AG10803 (cell line): ENCODE results near the gene TOMM34.

Experiments used
- DNase-seq: peaks from one replicate; pipeline ENCODE4 v3.0.0; 2010; ENCODE audit warnings: low read depth
- H3K4me3 ChIP-seq: 2 replicates; pipeline ENCODE4 v1.5.1; 2011; ENCODE audit warnings: mild to moderate bottlenecking, low read length, control low read depth
- TF ChIP-seq, protein P1 (sequence below): conservative IDR thresholded peaks from 2 replicates; pipeline ENCODE4 v1.5.1; 2011; ENCODE audit warnings: mild to moderate bottlenecking, low read length, control low read depth, inconsistent platforms

The TOMM34 gene

DNA sequence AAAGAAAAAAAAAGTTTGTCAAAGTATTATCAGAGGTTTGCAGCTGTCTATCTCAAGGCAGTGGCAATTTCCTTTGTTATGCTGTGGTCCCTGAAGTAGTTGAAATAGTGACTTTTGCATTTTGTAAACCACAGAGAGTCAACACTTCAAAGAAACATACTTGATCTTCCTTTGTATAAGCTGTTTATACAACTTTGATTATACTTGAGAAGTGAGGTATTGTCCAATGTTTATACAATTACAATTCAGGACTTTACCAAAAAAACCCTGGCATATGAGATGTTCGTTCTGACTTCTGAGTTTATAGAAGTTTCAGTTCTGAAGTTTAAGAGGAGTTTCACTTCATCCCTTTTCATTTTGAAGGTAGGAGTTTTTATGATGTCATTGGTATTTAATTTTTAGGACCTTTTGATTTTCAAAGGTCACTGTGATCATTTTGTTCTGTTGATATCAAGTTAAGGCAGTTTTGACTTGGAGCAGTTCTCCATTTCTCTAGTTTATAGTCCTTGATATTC, 10.1 kb upstream of the TOMM34 start:
- no peak for DNase-seq
- H3K4me3 ChIP-seq: no peak overlapping the region
- TF ChIP-seq, protein P1, sequence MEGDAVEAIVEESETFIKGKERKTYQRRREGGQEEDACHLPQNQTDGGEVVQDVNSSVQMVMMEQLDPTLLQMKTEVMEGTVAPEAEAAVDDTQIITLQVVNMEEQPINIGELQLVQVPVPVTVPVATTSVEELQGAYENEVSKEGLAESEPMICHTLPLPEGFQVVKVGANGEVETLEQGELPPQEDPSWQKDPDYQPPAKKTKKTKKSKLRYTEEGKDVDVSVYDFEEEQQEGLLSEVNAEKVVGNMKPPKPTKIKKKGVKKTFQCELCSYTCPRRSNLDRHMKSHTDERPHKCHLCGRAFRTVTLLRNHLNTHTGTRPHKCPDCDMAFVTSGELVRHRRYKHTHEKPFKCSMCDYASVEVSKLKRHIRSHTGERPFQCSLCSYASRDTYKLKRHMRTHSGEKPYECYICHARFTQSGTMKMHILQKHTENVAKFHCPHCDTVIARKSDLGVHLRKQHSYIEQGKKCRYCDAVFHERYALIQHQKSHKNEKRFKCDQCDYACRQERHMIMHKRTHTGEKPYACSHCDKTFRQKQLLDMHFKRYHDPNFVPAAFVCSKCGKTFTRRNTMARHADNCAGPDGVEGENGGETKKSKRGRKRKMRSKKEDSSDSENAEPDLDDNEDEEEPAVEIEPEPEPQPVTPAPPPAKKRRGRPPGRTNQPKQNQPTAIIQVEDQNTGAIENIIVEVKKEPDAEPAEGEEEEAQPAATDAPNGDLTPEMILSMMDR: no peak

DNA sequence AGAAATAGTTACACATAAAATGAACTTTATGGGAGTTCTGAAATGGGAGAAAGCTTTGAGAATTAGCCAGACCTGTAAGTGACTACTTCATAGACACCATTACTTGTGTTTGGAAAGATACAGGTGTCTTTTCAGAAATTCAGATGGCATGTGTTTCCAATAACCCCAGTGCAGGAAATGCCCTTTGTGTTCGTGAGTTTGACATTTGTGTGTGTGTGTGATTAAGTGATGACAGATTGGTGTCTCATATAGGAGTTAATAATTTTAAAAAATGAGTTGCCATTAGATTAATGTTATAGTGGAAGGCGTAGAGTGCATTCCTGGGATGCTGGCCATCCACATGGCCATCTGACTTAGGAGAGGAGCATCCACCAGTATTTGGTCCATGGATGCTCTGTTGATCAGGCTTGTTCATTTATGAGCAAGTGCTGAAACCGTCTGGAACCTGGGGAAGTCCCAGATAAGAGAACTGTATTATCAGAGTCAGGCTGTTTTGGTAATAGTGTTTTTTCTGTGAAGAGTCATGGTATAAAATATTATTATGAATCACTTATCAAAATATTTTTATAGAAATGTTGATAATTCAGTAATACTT, 9.2 kb upstream of the TOMM34 start:
- TF ChIP-seq, protein P1: no peak
- H3K4me3 ChIP-seq: no peak overlapping the region
- no peak for DNase-seq

DNA sequence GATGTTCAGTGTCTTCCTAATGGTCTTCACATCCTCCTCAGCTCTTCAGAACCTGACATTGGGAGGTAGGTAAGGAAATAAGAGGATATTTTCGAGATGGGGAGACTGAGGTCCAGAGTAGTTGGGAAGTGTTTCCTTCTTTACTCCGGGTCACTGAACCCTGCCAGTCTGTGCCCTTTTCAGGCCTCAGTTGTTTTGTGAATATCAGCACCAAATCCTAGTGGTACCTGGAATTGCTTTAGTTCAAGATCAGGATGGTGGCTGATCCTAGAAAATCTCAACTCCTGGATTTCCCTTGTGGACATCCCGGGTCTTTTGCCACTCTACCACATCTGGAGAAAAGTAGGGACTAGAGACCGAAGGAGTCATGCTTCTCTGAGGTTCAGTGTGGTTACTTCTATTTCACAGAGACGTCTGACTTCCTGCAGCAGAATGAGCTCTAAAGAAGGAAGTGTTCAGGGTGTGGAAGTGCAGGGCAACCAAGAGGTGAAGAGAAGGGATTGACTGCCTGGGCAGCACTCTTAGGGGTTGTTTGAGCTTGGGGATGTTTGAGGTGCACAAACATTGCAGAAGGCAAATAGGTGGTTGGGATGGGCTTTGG, 7.1 kb upstream of the TOMM34 start:
- peak; percentile 23 for DNase-seq
- TF ChIP-seq, protein P1: no peak
- peak overlapping the region; percentile 96 for H3K4me3 ChIP-seq

DNA sequence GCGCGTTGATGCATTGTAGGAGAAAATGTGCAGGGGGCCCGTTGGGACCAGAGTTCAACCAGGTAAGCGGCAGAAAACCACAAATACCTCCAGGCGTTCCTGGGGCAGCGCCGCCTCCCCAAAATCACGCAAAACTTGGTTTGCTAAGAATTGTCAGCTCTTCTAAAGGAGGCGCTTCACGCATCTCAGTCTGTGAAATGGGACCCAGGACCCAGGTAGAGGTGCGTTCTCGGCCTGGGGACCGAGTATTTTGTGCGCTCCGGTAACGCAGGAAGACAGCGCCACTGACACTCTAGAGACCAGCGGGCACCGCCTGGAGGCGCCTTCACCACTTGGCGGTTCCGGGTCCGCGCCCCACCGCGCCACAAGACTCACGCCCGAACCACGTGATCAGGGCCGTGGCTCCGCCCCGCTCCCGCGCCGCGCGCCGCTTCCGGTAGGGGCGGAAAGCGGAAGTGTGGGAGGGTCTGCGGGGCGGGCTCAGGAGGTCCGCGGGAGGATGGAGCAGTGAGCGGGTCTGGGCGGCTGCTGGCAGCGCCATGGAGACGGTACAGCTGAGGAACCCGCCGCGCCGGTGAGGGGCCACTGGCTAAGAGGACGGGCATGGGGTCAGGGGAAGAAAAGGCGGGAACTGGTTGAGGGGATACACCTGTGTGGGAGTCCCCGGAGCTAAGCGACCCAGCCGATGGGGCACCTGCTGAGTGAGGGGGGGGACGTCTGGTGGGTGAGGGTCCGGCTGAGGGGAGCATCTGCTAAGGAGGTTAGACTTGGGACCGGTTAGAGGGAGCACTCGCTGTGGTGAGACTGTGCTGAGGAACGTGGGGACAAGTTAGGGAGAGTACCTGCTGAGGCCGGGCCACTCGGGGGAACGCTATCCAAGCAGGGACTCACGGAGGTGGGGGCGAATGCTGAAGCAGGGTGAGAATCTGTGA, 6.1 kb upstream of the TOMM34 start, which contains the start of gene STK4:
Gene STK4, plus strand, starts transcription at position 483 of the 932 bp plus-strand sequence. Its CDS starts 57 bp downstream, at position 540.
- DNase-seq: peak; percentile 87
- TF ChIP-seq, protein P1: peak; percentile 55
- H3K4me3 ChIP-seq: peak within 1 kb of the TSS; percentile 96

DNA sequence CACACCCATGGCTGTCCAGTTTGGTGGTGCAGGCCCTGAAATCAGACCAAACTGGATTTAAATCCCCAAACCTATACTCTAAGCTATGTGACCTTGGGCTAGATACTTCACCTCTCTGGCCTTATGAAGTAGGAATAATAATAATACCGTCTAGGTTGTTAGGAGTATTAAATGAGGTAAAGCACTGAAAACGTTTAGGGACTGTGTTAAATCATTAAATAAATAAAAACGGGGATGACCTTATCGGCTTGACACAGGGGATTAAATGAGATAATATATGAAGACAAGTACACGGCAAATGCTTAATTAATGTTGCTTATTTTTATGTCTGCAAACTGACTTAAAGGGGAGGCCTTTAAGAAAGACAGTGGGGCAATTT, 5.4 kb upstream of the TOMM34 start:
- no peak for DNase-seq
- H3K4me3 ChIP-seq: peak overlapping the region; percentile 96

DNA sequence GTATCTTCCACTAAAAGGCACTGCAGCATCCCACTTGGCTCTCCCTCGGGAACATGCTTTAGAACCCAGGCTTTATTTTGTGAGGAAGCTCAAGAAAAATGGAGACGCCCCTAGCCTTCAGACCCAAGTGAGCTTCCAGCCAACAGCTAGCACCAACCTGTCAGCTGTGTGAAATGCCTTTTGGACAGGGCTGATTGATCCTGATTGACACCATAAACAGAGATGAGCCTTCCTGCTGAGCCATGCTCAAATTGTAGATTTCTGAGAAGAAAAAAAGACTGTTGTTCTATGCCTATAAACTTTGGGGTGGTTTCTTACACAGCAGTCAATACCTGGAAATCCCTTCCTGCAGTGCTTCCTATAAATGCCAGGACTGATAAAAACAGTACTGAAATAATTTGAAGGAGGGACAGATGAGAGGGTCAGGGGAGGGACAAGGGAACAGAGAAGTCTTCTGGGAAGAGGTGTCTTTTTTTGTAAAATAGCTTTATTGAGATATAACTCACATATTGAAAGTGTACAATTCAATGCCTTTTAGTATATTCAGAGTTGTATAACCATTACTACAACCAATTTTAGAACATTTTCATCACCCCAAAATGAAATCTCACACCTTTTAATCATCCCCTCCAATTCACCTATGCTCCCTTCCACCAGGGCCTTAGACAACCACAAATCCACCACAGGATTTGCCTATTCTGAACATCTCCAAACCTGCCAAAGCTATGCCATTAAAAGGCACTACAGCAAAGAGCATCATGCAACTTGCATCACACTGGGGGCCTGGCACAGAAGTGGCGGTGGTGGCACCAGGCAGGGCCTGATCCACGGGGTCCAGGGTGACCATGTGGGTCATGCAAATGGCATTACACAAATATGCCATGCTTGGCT, 3.4 kb upstream of the TOMM34 start:
- no peak for DNase-seq
- TF ChIP-seq, protein P1: no peak
- no peak overlapping the region for H3K4me3 ChIP-seq

More for the DNA sequence above, 5.4 kb upstream of the TOMM34 start:
- TF ChIP-seq, protein P1: no peak
